ENCODE measurements around the gene MED27.

The MED27 gene

GRCh38 chr9:131874916-131875670 lies 204.6 kb downstream of the MED27 start:
- no peak for DNase-seq

GRCh38 chr9:131874447-131874846 lies 205.2 kb downstream of the MED27 start:
- no peak for DNase-seq

GRCh38 chr9:131873891-131874440 lies 205.7 kb downstream of the MED27 start:
- no peak for DNase-seq

- DNase-seq, result no peak
Measured at GRCh38 chr9:131873335-131873734, 206.3 kb downstream of the MED27 start.

- DNase-seq, result no peak
Measured at GRCh38 chr9:131872702-131873101, 207.0 kb downstream of the MED27 start.

GRCh38 chr9:131872006-131872405 lies 207.7 kb downstream of the MED27 start:
- DNase-seq, result no peak

- DNase-seq, result no peak
Measured at GRCh38 chr9:131870156-131870555, 209.5 kb downstream of the MED27 start.

GRCh38 chr9:131869348-131869747 lies 210.3 kb downstream of the MED27 start:
- DNase-seq, result no peak

GRCh38 chr9:131868766-131869165 lies 210.9 kb downstream of the MED27 start:
- no peak for DNase-seq

GRCh38 chr9:131867611-131868192 lies 212.0 kb downstream of the MED27 start:
- DNase-seq, result no peak

GRCh38 chr9:131865446-131866195 lies 214.0 kb downstream of the MED27 start:
- no peak for DNase-seq

- no peak for DNase-seq
Measured at GRCh38 chr9:131864531-131864930, 215.1 kb downstream of the MED27 start.

GRCh38 chr9:131863306-131863896 lies 216.3 kb downstream of the MED27 start:
- DNase-seq, result no peak

GRCh38 chr9:131862261-131862660 lies 217.4 kb downstream of the MED27 start:
- DNase-seq, result no peak

- no peak for DNase-seq
Measured at GRCh38 chr9:131860430-131860829, 219.2 kb downstream of the MED27 start.

GRCh38 chr9:131858147-131858546 lies 221.5 kb downstream of the MED27 start:
- no peak for DNase-seq

GRCh38 chr9:131856105-131856504 lies 223.6 kb downstream of the MED27 start:
- DNase-seq, result no peak

GRCh38 chr9:131854896-131855613 lies 224.6 kb downstream of the MED27 start:
- no peak for DNase-seq

GRCh38 chr9:131854334-131854733 lies 225.3 kb downstream of the MED27 start:
- no peak for DNase-seq

GRCh38 chr9:131853434-131853833 lies 226.2 kb downstream of the MED27 start:
- no peak for DNase-seq

- DNase-seq, result no peak
Measured at GRCh38 chr9:131851414-131851813, 228.3 kb downstream of the MED27 start.

GRCh38 chr9:131849391-131849790 lies 230.3 kb downstream of the MED27 start:
- DNase-seq, result no peak
